Measurements from ENCODE around the gene ADRA2C. TPM values are rescaled to one million over a fixed set of nuclear protein-coding genes. Genes with fewer than 3 reads are reported as not detected.
A peak's percentile ranks its signal among the peaks of the same experiment; 100 is the strongest.

Gene ADRA2C
- 5.9 TPM in 2 replicates for total RNA-seq (2014; rRNA removed; shearing (Covaris generic))

DNA sequence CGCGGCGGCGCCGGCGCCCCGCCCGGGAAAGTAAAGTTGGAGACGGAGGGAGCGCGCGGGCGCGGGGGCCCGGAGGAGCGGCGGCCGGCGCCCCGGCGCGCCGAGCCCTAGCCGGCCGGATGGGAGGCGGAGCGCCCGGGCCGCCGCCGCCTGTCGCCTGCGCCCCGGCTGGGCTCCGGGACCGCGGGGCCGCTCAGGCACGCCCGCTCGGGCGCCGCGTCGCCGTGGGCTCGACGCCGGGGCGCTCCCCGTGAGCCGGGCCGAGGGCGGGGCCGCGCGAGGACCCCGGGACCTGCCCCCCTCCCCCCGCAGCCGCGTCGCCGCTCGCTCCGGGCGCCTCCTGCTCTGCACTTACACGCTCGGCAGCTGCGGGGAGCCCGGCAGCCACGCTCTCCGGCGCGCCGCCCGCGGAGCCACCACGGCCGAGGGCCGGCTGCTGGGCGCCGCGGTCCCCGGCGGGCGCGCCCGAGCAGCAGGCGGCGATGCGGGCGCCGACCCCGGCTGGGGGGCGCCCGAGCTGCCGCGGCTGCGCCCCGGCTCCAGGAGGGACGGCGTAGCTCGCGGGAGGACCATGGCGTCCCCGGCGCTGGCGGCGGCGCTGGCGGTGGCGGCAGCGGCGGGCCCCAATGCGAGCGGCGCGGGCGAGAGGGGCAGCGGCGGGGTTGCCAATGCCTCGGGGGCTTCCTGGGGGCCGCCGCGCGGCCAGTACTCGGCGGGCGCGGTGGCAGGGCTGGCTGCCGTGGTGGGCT is at the start of gene ADRA2C:
Gene ADRA2C, plus strand, starts transcription at position 350 of the 749 bp plus-strand sequence. Its CDS starts 222 bp downstream, at position 572.
- DNase-seq (ENCODE audit: low spot score), result no peak

DNA sequence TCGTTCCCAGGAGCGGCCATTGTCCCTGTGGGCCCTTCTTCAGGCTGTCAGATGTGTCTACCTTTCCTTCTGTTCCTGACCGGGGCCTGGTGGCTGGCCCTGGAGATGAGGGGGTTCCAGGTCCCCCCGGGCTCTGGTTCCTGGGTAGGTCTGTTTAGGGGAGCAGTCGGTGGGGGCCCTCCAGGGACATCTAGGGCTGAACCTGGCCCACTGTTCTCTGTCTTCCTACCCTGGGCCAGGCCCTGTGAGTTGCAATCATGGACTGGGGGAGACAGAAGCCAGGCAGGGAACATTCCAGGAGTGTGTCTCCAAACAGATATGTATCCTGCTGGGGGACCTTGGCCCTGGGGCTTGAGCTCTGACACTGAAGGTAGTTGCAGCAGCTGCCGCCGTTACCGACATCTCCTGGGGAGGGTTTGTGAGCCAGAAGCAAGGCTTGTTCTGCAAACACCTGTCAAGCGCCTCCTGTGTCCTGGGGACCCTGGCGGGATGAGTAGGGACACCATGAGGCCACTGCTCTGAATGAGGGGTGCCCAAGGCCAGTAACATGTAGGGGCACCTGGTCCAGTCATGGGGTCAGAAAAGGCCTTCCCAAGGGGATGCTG is 49.5 kb upstream of the ADRA2C start:
- DNase-seq (ENCODE audit: low spot score), result no peak

DNA sequence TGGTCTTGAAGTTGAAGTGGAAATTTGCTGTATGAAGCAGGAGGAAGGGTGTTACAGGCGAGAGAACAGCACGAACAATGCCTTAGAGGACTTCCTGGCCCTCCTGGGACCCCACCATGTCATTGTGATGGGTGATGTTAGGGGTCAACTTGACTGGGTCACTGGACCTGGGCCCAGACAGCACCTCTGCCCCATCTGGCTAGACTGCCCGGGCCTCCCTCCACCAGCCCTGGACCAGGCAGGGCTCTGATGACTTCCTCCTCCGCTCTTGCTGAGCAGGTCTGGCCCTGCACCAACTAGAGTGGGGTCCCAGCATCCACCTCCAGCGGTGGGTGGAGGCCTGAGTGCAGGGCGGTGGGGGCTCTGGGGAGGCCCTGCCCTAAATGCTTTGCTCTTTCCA is 48.9 kb upstream of the ADRA2C start:
- DNase-seq (ENCODE audit: low spot score), result no peak

DNA sequence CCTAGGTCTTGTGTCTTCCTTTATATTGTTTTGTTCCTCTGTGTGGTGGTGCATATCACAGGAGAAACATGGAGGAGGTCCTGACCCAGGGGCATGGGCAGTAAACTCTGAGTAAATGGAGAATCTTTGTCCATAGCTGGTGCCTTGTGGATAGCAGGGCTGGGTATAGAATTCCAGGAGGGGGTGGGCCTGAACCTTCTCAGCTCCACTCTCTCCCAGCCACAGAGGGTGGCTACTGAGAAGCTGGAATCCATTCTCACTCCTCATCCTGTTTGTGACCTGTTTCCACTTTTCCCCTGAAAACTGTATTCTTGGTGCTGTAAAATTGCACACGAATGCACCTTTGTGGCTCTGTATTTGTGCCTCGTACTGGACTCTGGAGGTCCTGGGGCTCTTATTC is 47.7 kb upstream of the ADRA2C start:
- no peak for DNase-seq (ENCODE audit: low spot score)

DNA sequence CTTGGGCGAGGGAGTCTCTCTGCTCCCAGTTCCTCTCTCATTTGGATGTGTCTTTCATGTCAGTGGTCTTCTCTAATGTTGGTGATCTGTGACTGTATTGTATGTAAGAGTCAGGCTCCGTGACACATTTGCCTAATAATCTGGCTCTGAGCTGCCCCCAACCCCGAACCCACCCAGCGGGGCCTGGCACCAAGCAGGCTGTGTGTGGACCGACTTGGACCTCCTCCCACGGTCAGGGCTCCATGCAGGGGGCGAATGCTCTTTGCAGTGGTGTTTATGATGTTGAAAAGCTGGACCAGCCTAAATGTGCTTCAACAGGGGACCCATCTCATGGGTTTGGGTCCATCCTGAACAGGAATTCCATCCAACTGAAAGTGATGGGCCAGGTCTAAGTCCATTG is 47.0 kb upstream of the ADRA2C start:
- no peak for DNase-seq (ENCODE audit: low spot score)

DNA sequence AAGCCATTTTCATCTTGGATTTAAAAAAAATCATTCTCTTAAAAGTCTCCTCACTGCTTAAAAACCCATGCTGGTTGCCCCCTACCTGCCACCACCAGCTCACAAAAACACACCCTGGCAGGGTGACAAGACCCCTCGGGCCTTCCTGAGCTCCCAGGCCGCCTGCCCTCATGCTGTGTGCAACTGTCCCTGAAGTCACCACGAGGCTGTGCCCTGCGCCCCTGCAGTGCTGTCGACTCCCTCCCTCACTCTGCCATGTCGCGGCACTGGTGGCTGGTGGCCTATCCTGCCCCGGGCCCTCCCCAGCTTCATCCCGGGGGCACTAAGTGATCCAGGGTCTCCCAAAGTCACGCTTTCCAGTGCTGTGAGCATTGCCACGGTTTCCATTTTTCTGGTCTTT is 46.3 kb upstream of the ADRA2C start:
- DNase-seq (ENCODE audit: low spot score), result no peak

DNA sequence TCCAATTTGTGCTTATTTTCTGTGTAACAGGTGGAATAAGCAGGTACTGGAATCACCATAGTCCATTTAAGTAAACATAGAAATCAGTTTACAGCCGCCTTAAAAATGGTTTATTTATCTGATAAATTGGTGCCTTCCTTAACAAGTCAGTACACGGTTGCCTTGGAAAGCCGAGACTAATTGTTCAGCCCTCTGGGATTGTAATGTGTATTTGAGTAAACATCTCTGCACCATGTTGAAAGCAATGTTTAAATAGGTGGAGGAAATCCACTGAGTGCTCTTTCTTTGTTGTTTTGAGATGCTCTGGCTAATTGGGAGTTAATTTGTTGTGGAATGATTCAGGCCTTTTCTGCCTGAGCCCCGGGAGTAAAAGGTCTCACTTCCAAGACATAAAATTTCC is 45.7 kb upstream of the ADRA2C start:
- DNase-seq (ENCODE audit: low spot score), result no peak

DNA sequence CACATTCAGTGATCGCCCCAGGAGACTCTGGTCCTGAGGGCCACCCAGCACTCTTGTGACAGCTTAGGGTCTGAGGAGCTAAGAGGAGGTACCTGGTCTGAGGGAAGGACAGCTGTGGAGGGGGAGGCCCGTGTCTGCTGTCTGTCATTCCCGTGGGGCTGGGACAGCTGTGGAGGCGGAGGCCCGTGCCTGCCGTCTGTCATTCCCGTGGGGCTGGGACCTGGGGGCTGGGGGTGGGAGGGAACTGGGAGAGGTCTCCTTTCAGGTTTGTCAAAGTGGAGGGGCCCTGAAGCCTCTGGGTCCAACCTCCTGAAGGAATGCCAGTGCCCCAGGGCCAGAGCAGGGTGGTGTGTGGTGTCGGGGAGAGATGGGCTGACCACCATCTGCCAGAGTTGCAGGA is 45.0 kb upstream of the ADRA2C start:
- DNase-seq (ENCODE audit: low spot score), result no peak

DNA sequence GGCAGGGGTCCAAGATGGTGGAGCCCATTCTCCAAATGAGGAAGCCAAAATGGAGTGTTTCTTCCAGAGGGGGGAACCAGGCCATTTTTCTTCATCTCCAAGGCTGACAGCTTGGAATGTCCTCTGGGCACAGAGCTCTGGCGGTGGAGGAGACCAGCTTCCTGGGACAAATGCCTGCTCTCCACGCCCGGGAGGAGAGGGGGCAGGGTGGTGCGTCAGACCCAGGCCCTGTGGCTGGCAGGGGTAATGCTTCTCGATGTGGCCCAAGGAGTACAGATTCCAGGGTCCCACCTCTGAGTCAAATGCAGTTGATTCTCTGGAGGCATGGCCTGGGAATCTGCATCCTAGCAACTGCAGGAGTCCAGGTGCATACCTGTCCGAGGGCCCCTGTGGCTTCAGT is 44.6 kb upstream of the ADRA2C start:
- no peak for DNase-seq (ENCODE audit: low spot score)

DNA sequence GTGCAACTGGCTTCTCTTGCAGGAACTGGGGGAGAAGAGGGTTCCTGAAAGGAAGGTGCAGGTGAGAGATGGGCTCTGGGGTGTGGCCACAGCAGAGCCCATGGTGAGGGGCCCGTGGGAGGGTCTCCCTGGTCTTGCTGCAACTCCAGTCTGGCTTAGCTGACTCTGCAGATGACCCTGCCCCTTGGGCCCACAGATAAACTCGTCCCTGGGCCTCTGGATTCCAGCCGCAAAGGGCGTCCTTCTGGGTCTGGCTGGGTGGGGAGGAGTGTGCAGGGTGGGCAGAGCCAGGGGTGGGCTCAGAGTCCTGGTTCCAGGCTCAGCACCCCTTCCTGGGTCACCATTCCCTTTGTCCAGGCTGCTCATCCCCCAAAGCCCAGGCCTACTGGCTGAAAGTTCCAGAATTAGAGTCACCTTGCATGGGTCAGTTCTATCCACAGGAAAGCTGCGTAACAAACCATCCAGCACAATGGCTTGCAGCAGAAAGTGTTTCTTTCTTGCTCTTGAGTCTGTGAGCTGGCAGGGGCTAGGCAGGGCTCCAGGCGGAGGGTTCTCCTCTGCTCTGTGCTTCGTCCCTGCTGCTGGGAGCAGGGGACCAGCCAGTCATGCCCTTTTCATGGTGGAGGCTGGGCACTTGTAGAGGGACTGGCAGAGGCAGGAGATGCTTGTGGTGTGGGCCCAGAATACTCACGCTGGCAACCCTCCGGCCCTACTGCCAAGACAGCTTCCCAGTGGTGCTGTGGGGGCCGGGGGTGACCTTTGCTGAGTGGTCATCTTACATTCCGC is 43.5 kb upstream of the ADRA2C start:
- DNase-seq (ENCODE audit: low spot score), result no peak

DNA sequence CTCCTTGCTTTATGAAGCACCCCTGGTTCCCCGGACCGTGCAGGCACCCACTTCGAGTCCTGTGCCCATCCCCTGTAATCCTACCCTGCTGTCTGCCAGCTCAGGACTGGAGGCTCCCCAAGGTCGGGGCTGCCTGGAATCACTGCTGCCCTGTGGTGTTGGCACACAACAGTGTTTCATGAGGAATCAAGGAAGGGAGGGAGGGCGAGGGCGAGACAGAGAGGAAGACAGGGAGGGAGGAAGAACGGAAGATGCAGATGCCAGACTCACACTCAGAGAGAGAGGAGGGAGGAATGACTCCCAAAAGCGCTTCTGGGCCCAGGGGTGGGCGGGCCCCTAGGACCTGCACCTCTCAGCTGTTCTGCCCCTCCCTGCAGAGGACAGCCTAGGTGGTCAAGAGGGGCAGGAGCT is 42.9 kb upstream of the ADRA2C start:
- DNase-seq (ENCODE audit: low spot score), result no peak

DNA sequence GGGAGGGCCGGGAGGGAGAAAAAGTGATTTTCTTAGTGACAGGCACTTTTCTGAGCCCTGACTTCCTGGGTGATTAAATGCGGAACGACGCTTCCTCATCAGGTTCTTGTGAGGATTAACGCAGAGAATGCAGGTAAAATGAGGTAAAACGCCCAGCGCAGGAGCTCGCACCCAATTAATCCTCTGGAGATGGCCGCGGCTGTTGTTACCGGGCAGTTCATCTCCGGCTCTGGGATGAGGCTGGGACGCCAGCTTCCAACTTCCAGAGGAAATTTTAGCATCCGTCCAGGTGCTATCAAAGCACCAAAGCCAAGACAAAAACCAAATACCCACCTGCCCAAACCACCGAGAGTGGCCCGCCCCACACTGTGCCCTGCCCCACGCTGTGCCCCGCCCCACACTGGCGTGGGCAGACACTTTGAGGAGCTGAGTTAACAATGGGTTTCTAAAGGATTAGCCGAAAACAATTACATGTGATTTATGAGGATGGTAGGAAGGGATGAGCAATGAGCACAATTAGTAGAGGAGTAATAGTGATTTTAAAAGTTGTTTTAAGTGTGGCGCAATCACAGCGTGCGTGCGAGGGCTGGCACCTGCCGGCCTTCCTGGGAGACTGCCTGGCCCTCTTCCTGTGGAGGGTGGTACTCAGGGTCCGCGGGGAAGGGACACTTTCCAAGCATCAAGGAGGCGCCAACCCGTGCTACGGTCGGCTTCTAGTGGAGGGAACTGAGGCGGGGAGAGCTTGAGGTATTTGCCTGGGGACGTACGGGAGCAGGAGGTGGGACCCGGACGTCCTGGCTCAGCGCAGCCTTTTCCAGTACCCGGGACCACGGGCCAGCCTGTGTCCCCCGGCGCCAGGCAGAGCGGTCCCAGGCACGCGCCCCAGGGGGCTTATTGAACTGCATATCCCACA is 41.6 kb upstream of the ADRA2C start:
- no peak for DNase-seq (ENCODE audit: low spot score)

DNA sequence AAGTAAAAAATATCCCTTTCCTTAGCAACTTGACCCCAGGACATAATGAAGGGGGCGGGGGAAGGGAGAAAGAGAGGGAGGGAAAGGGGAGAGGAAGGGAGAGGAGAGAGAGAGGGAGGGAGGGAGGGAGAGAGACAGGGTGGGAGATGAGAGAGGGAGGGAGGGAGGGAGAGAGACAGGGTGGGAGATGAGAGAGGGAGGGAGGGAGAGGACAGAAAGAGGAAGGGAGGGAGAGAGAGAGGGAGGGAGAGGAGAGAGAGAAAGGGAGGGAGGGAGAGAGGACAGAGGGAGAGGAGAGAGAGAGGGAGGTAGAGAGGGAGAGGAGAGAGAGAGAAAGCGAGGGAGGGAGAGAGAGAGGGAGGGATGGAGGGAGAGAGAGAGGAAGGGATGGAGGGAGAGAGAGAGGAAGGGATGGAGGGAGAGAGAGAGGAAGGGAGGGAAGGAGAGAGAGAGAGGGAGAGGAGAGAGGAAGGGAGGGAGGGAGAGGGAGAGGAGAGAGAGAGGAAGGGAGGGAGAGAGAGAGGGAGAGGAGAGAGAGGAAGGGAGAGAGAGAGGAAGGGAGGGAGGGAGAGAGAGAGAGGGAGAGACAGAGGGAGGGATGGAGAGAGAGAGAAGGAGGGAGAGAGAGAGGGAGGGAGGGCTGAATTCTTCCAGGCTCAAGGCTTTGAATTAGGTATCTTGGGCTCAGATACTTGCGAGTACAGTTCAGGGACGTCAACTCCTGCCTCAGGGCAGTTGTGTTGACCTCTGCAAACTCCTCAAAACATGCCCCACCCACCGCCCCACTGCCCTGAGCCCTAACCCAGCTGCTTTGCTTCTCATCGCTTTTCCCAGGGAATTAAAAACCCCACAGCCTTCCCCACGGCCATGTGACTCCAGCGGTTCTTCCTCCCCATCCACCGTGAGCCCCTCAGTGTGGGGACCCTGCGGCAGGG is 40.0 kb upstream of the ADRA2C start:
- DNase-seq (ENCODE audit: low spot score), result no peak

DNA sequence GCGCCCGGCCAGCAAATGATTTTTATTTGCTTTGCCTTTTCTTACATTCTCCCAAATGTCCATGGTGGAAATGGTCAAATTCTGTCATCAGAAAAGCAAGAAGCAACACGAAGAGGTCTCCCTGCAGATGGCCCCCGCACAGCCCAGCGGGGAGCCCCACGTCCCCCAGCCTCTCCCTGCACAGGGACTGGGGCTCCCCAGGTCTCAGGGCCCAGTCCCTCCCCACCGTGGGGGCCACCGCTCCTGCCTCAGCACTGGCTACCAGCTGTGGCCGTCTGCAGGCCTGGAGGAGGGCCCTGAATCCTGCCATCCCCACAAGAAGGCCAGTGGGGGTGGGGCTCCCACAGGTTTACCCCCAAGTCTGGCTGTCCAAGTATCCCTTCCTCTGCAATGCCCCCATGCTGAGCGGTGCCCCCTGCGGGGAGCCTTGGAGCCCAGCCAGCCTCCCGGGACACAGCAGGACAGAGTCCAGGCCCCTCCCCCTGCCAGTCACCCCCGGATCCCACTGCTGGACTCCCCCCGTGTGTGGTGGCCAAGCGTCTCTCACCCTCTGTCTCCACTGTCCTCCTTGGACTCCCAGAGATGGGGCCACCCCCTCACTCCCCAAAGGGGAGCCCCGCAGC is 38.2 kb upstream of the ADRA2C start:
- no peak for DNase-seq (ENCODE audit: low spot score)

DNA sequence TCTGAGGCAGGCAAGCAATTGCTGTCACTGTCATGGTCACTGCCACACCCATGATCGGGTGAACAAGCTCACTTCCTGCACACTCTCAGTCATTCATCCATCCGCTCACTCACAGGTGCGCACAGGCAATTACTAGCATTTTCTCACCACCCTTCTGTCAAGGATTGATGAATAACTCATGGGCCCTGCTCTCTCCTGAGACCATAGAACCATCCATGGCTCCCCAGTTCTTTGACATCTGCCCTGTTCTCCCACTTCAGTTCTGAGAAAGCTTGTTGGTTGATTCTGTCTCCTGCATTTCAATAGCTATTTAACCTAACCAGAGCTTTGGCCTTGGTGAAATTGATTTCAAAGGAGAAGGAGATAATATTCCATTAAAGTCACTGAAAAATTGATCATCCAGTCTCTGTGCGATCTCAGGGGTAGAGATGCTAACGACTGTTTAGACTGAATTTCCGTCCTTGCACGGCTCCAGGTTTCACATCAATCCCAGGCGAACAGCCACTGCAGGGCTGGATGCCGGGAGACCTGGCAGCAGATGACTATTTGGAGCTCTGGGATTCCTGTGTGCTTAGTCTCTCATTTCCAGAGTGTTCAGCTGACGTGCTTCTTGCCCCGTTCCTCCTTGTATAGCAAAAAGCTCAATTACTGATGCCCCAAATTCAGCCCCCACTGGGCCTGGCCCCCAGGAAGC is 36.9 kb upstream of the ADRA2C start:
- peak; percentile 26 for DNase-seq (ENCODE audit: low spot score)

DNA sequence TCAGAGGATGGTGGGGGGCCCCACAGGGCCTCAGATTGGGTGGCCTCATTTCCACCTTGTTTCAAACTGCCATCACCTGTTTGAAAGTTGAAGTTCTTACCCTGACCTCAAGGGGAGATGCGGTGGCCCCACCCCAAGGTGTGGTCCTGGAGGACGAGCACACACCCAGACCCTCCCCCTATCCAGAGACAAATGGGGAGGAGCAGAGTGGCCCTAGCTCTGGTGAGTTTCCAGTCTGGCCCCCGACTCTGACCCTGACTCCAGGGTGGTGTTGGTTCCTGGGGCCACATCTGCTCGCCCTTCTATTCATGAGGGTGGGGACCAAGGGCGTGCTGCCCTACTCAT is 36.3 kb upstream of the ADRA2C start:
- DNase-seq (ENCODE audit: low spot score), result no peak

DNA sequence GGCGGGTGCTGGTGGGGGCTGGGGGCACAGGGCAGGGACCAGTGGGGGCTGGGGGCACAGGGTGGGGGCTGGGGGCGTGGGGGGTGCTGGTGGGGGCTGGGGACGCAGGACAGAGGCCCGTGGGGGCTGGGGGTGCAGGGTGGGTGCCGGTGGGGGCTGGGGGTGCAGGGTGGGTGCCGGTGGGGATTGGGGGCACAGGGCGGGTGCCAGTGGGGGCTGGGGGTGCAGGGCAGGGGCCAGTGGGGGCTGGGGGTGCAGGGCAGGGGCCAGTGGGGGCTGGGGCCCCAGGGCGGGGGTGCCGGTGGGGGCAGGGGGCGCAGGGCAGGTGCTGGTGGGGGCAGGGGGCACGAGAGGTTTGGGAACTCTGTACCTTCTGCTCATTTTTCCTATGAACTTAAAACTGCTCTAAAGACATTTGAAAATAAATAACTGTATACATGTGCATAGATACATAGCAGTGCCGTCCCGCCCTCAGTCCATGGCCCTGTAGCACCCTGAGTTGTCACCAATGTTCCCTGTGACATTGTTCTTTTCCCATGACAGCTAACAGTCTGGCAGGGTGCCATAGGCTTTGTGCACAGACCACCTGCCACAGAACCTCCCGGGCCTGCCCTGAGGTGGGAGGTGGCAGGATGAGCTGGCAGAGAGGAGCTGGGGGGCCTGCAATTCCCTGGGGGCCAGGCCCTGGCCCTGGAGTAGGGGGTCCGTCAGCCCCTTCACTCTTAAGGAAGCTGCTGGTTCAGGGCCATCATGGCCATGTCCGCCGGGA is 35.6 kb upstream of the ADRA2C start:
- no peak for DNase-seq (ENCODE audit: low spot score)

DNA sequence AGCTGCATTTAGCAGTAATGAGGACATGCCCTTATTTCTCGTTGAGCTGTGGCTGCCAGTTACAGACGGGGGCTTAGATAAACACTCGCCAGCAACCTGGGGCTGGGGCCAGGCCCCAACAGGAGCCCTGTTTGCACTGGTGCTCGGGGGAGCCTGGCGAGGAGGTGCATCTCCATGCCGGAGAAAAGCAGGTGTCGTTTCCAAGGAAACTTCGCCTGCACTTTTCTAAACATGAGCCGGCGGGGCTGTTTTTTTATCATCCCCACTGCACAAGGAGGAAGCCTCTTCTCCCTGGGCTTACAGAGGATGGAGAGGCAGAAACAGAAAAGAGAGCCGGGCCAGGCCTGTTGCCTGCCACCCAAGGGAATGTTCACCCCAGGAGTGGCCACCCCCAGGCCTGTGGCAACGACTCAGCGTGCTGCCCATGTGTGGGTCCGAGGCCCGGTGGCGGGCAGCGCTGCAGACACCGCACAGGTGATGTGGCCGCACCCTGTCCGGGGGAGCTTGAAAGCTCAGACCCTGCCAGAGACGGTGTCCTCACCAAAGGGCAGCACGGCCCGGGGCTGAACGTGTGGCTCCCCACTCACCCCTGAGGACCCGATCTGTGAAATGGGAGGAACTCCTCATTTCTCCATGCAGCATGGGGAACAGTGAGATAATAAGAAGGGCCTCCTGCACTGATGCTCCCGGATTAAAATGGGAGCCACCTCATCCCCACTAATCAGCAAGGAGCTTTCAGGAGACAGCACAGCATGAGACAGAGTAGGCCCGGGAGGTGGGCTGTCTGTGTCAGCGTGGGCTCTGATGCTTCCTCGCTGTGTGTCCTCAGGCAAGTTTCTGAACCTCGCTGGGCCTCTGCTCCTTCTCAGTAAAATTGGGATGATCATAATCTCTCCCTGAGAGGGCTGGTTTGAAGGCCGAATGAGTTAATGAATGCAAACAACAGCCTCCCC is 33.8 kb upstream of the ADRA2C start:
- no peak for DNase-seq (ENCODE audit: low spot score)
